Thoracic aorta (tissue), 2 donors: ENCODE data around the gene ENTPD2. TPM values are rescaled to one million over a fixed set of nuclear protein-coding genes. Genes with fewer than 3 reads are reported as not detected.

ENCODE experiments used
- ATAC-seq: fragments of 150-250 bp; one replicate; pipeline ENCODE4 v1.8.0; 2017; ENCODE audit warnings: low read depth; ENCODE audit not compliant: insufficient number of reproducible peaks, low FRiP score
- DNase-seq: peaks from one replicate; pipeline ENCODE4 v3.0.0-alpha.2; 2020; ENCODE audit warnings: low spot score
- H3K27ac ChIP-seq, 2 donors: fragments of 200-600 bp; sonication (generic); 1 replicate in 1 of 2; 2 replicates in 1 of 2; pipeline ENCODE4 v1.5.1; 2016; ENCODE audit warnings: mild to moderate bottlenecking in 2 of 2, moderate library complexity in 2 of 2
- H3K27me3 ChIP-seq: fragments of 200-600 bp; sonication (generic); replicated peaks from 2 replicates; pipeline ENCODE4 v1.6.0; 2016; ENCODE audit warnings: mild to moderate bottlenecking; ENCODE audit not compliant: insufficient read depth
- H3K36me3 ChIP-seq: fragments of 200-600 bp; sonication (generic); one replicate; pipeline ENCODE4 v1.5.1; 2016
- H3K4me1 ChIP-seq, 2 donors: fragments of 200-600 bp; sonication (generic); 1 replicate in 1 of 2; 2 replicates in 1 of 2; pipeline versions ENCODE4 v1.5.1 to v1.6.0; 2016; ENCODE audit warnings: low read depth in 2 of 2, mild to moderate bottlenecking in 1 of 2; ENCODE audit not compliant: control insufficient read depth in 1 of 2
- H3K4me3 ChIP-seq: fragments of 200-600 bp; sonication (generic); 2 replicates; pipeline ENCODE4 v1.5.1; 2016; ENCODE audit warnings: mild to moderate bottlenecking
- H3K9me3 ChIP-seq: fragments of 200-600 bp; sonication (generic); 2 replicates; pipeline ENCODE4 v1.5.1; 2016
- total RNA-seq, 2 donors: library from RNA; depleted of rRNA; stranded (reverse); fragments of >200 nt; gene quantifications; one replicate each; pipeline versions ENCODE4 v1.1.0 to v1.2.3, GENCODE V29; 2016
- TF ChIP-seq, protein P1 (sequence below): fragments of 200-600 bp; sonication (generic); IDR thresholded peaks from one replicate; pipeline ENCODE4 v1.5.1; 2019; ENCODE audit warnings: antibody characterized with exemption

Gene ENTPD2
- total RNA-seq, 2 donors from 2014 or later, result 0.92 to 0.95 TPM

GRCh38 chr9:137074657-137075274, 20.9 kb upstream of the ENTPD2 start:
- H3K9me3 ChIP-seq, result no peaks in the 10 kb centered on the region
- ATAC-seq (no peak), DNase-seq (no peak)
- H3K4me1 ChIP-seq, result peaks cover 11 to 37% of the 10 kb centered on the region in 2 donors
- H3K27ac ChIP-seq, result no peak overlapping the region
- H3K27me3 ChIP-seq, result no peaks in the 10 kb centered on the region
- TF ChIP-seq, protein P1, sequence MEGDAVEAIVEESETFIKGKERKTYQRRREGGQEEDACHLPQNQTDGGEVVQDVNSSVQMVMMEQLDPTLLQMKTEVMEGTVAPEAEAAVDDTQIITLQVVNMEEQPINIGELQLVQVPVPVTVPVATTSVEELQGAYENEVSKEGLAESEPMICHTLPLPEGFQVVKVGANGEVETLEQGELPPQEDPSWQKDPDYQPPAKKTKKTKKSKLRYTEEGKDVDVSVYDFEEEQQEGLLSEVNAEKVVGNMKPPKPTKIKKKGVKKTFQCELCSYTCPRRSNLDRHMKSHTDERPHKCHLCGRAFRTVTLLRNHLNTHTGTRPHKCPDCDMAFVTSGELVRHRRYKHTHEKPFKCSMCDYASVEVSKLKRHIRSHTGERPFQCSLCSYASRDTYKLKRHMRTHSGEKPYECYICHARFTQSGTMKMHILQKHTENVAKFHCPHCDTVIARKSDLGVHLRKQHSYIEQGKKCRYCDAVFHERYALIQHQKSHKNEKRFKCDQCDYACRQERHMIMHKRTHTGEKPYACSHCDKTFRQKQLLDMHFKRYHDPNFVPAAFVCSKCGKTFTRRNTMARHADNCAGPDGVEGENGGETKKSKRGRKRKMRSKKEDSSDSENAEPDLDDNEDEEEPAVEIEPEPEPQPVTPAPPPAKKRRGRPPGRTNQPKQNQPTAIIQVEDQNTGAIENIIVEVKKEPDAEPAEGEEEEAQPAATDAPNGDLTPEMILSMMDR, result no peak
- peaks cover 5% of the 10 kb centered on the region for H3K36me3 ChIP-seq
- H3K4me3 ChIP-seq, result no peak overlapping the region

DNA sequence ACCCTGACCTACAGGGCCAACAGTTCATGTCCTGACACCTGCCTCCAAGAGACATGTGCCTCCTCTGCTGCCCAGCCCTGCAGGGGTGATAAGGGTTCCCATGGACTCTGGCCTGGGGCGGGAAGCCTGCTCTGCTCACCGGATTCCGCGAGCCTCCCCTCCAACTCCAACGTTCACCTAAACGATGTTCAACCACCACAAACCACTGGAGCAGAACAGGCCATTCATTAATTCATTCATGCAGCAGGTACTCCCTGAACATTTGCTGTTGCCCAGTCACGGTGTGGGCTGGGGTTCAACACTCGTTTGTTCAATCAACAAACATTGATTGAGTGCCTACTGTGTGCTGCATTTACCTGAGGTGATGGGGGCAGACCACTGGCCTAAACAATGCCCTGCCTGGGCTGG, 20.1 kb upstream of the ENTPD2 start:
- DNase-seq (no peak), ATAC-seq (no peak)
- H3K9me3 ChIP-seq, result no peaks in the 10 kb centered on the region
- H3K27me3 ChIP-seq, result no peaks in the 10 kb centered on the region
- TF ChIP-seq, protein P1, result no peak
- H3K4me1 ChIP-seq, result peaks cover 11 to 40% of the 10 kb centered on the region in 2 donors
- no peak overlapping the region for H3K4me3 ChIP-seq
- no peaks in the 10 kb centered on the region for H3K36me3 ChIP-seq
- H3K27ac ChIP-seq, result no peak overlapping the region

DNA sequence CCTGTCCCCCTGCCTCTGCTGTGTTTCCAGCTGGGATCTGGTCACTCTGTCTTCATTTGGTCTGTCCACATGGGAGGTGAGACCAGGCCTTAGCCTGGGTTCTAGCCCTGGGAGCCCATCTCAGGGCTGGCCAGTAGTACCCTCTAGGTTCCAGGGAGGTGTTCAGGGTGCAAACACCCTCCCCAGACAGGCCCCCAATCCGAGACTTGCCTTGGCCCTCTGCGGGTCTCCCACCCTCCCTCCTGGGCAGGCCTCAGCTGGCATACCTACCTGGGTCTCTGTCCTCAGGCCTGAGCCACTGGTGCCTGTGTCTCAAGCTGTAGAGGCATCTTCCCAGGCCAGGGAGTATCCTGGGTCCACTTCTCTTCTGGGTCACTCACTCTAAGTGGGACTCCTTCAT, 17.4 kb upstream of the ENTPD2 start:
- Histone ChIP-seq H3K4me1 (peaks cover 0 to 21% of the 10 kb centered on the region in 2 donors), H3K27me3 (no peaks in the 10 kb centered on the region), H3K27ac (no peak overlapping the region), H3K9me3 (no peaks in the 10 kb centered on the region), H3K4me3 (no peak overlapping the region), H3K36me3 (no peaks in the 10 kb centered on the region)
- TF ChIP-seq, protein P1, result no peak
- no peak for ATAC-seq
- no peak for DNase-seq

DNA sequence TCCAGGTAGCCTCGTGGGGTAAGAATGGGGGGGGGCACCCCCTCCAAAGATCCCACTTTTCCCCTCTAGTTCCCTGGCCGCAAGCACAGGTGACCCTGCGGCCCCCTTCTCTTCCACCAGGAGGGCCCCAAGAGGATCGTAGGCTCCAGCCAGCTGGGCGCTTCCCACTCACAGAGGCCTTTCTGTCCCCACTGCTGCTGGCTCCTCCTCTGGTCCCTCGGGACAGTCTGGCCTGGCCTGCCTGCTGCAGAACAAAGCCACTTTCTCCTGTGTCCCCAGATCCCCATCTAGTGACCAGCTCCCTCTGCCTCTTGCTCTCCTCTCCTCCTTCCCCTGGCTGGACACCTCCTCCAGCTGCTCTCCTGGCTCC, 17.0 kb upstream of the ENTPD2 start:
- H3K36me3 ChIP-seq, result no peaks in the 10 kb centered on the region
- peaks cover 0 to 21% of the 10 kb centered on the region in 2 donors for H3K4me1 ChIP-seq
- no peaks in the 10 kb centered on the region for H3K9me3 ChIP-seq
- DNase-seq (no peak), ATAC-seq (peak; percentile 22)
- TF ChIP-seq, protein P1, result peak; percentile 12
- H3K27ac ChIP-seq, result no peak overlapping the region
- H3K4me3 ChIP-seq, result peak overlapping the region; percentile 63
- no peaks in the 10 kb centered on the region for H3K27me3 ChIP-seq

- H3K4me3 ChIP-seq, result peak within 1 kb of the TSS; percentile 63
- H3K4me1 ChIP-seq, result peaks cover 0 to 21% of the 10 kb centered on the region in 2 donors
- H3K27ac ChIP-seq, result no peak within 1 kb of the TSS
- DNase-seq (peak; percentile 48), ATAC-seq (peak; percentile 66)
- no peaks in the 10 kb centered on the region for H3K27me3 ChIP-seq
- no peaks in the 10 kb centered on the region for H3K9me3 ChIP-seq
- TF ChIP-seq, protein P1, result no peak
- H3K36me3 ChIP-seq, result no peaks in the 10 kb centered on the region
Measured at GRCh38 chr9:137070201-137070905, 16.5 kb upstream of the ENTPD2 start, which contains the start of gene SAPCD2. SAPCD2 (minus strand) TSS chr9:137070557; CDS start chr9:137070460, 97 bp downstream.
